ENCODE measurements around the gene INTS1.

INTS1 gene

GRCh38 chr7:1430056-1430845 is 73.9 kb downstream of the INTS1 start:
- DNase-seq, result no peak

GRCh38 chr7:1428941-1429501 is 75.2 kb downstream of the INTS1 start:
- no peak for DNase-seq

- DNase-seq, result no peak
Measured at GRCh38 chr7:1427064-1427657, 77.0 kb downstream of the INTS1 start.

- DNase-seq, result no peak
Measured at GRCh38 chr7:1426474-1426873, 77.7 kb downstream of the INTS1 start.

- DNase-seq, result no peak
Measured at GRCh38 chr7:1425292-1426136, 78.7 kb downstream of the INTS1 start.

GRCh38 chr7:1424041-1424440 is 80.1 kb downstream of the INTS1 start:
- no peak for DNase-seq

- no peak for DNase-seq
Measured at GRCh38 chr7:1423264-1423811, 80.9 kb downstream of the INTS1 start.

GRCh38 chr7:1422512-1423263 is 81.5 kb downstream of the INTS1 start:
- no peak for DNase-seq

GRCh38 chr7:1421946-1422345 is 82.2 kb downstream of the INTS1 start:
- no peak for DNase-seq

GRCh38 chr7:1421020-1421790 is 83.0 kb downstream of the INTS1 start:
- DNase-seq, result no peak
